AG09319 (cell line): ENCODE data around the gene SPSB1.

Experiments
- DNase-seq: peaks from one replicate; pipeline ENCODE4 v3.0.0-alpha.2; 2010; ENCODE audit warnings: low read depth; ENCODE audit errors: extremely low read depth
- CTCF ChIP-seq: IDR thresholded peaks from 2 replicates; pipeline ENCODE4 v1.5.1; 2011; ENCODE audit warnings: low read depth, mild to moderate bottlenecking, inconsistent platforms, low read length, moderate library complexity

SPSB1 gene

GRCh38 chr1:9246841-9247785 is 45.6 kb upstream of the SPSB1 start:
- DNase-seq = no peak
- no peak for TF ChIP-seq CTCF

- no peak for TF ChIP-seq CTCF
- no peak for DNase-seq
These were observed 44.8 kb upstream of the SPSB1 start for GRCh38 chr1:9247894-9248293.

DNA sequence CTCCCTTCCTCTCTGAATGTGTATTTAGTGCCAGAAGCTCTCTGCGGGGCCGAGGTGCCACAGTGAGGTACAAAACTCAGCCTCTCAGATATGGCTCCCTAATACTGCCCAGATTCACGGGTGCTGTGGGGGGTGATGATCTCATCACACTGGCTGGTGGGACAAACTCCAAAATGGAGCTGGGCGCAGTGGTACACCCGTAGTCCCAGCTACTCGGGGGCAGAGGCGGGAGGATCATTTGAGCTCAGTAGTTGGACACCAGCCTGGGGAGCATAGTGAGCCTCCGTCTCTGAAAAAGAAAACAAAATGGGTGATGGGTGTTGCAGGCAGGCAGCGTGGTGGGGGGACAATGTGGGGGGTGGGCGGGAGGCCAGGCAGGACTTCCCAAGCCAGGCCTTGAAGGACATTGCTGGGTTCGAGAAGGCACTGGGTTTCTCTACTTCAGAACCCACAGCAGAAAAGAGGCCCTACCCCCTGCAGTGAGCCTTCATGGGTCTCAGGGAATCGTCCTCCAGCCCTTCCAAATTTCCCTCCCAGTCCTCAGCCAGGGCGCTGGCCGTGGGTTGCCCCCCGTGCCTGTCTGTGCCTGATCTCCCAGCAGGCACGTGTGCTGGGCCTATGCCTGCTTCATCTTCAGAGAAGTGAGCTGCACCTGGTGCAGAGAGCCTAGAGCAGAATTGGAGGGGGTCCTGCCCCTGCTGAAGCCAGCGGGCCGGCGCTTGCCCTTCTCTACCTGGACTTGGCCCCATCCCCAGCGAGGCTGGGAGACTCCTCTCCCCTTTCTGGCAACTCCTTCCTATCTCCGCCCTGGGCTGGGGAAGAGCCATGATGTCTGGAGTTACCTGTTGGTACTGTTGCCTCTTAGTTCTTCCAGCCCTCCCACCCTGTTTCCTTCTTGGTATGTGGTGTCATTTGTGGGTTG is 44.1 kb upstream of the SPSB1 start:
- DNase-seq = no peak
- TF ChIP-seq CTCF = no peak

GRCh38 chr1:9249263-9249533 is 43.5 kb upstream of the SPSB1 start:
- TF ChIP-seq CTCF = no peak
- no peak for DNase-seq

- peak; percentile 55 for TF ChIP-seq CTCF
- DNase-seq = no peak
These were observed 42.9 kb upstream of the SPSB1 start for GRCh38 chr1:9249534-9250410.

DNA sequence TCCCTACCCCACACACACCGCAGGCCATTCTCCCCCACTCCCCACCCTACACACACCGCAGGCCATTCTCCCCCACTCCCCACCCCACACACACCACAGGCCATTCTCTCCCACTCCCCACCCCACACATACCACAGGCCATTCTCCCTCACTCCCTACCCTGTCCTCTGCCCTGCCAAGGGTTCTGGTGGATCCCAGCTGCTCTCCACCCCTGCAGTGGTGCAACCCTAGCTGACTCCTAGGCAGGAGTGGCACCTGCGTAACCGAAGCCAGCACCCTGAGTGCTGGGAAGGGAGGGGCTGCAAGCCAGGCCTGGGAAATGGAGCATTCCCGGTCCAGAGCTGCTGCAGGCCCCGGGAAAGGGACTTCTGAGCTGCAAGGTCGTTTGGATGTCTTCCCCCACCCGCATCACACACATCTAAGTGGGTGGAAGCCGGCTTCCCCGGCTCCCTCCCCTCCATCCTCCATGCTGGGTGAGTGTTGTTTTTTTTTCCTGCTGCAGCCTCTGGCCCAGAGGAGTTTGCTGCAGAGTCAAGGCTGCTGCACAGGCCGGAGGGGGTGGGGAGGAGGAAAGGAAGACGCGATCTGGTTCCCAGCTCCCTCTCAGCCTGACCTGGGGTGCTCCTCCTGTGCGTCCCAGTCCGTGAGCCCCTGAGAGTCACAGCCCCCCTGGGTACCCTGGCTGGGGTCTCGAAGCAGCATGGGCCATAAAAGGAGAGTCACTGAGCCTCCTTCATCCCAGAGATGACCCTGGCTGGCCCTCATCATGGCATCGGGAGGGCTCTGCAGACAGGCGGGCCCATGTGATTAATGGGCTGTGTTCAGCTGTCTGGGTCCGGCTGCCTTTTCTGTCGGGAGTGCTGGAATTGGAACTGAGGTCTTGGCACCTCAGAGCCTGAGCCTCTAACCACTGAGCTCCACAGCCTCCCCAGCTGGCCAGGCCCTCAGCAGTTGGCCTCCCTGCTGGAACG is 42.0 kb upstream of the SPSB1 start:
- no peak for DNase-seq
- no peak for TF ChIP-seq CTCF
